Superior temporal gyrus (tissue), 1 donor: Measurements from ENCODE around the gene NPIPA1.
"Not testable (repeated sequence)": the region's sequence is repeated elsewhere in the genome, so short reads cannot be mapped to it uniquely, and the experiment has no call there.

Source experiments
- DNase-seq: peaks from one replicate; pipeline ENCODE4 v3.0.0-alpha.2; 2016; ENCODE audit errors: extremely low spot score

The NPIPA1 gene

GRCh38 chr16:14976971-14977736 is 39.9 kb downstream of the NPIPA1 start:
- not testable (repeated sequence) for DNase-seq

GRCh38 chr16:14978281-14978680 is 41.0 kb downstream of the NPIPA1 start:
- DNase-seq = not testable (repeated sequence)

DNA sequence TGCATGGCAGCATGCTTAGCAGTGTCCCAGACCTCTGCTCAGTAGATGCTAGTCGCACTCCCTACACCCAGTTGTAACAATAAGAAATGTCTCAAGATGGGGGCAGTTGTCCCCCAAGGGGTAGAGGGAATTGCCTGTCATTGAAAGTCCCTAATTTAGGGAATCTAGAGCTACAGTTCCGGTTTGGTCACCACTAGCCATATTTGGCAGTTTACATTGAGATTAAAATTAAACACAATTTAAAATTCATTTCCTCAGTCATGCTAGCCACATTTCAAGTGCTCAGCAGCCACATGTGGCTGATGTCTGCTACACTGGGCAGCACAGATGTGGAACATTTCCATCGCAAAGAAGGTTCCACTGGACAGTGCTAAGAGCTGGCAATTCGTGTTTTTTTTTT is 41.7 kb downstream of the NPIPA1 start:
- DNase-seq = not testable (repeated sequence)

GRCh38 chr16:14981234-14981633 is 44.0 kb downstream of the NPIPA1 start:
- not testable (repeated sequence) for DNase-seq

GRCh38 chr16:14982521-14982920 is 45.3 kb downstream of the NPIPA1 start:
- DNase-seq = not testable (repeated sequence)

DNA sequence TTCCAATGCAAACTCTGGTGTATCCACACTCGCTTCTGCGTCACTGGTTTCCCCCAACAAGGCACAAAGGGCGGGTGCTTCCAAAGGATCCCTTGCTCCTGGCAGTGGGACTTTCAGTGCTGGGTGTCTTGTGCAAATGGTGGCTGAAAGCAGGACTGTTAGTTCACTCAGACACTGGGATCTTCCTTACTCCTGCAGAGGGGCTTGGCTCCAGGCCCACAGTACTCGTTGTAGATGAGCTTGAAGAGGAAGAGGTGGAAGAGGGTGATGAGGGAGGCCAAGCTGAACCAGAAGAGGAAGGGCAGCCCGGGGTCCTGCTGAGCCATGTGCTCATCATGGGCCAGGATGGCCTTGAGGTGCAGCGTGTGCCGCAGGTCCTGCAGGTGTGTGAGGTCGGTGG is 50.8 kb downstream of the NPIPA1 start:
- DNase-seq = not testable (repeated sequence)

DNA sequence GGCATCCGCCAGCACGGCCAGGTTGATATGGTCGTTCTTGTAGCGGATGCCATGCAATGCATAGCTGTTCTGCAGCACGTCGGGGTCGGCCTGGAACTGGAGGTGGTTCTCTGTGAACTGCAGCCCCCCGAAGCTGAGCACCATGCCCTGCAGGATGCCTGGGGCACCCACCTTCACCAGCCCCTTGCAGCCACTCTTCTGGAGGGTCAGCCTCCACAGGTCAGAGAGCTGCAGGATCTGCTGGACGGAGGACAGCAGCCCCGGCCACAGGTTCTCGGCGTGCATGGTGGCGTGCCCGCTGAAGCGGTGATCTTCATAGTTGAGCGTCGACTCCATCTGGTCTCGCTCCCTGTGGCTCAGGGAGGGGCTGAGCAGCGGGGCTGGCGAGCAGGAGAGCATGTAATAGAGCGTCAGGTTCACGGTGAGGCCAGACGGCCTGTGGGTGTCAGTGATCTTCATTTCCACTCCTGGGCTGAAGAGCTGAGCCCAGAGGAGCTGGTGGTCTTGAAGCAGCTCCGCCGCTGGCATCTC is 51.5 kb downstream of the NPIPA1 start:
- DNase-seq = not testable (repeated sequence)

DNA sequence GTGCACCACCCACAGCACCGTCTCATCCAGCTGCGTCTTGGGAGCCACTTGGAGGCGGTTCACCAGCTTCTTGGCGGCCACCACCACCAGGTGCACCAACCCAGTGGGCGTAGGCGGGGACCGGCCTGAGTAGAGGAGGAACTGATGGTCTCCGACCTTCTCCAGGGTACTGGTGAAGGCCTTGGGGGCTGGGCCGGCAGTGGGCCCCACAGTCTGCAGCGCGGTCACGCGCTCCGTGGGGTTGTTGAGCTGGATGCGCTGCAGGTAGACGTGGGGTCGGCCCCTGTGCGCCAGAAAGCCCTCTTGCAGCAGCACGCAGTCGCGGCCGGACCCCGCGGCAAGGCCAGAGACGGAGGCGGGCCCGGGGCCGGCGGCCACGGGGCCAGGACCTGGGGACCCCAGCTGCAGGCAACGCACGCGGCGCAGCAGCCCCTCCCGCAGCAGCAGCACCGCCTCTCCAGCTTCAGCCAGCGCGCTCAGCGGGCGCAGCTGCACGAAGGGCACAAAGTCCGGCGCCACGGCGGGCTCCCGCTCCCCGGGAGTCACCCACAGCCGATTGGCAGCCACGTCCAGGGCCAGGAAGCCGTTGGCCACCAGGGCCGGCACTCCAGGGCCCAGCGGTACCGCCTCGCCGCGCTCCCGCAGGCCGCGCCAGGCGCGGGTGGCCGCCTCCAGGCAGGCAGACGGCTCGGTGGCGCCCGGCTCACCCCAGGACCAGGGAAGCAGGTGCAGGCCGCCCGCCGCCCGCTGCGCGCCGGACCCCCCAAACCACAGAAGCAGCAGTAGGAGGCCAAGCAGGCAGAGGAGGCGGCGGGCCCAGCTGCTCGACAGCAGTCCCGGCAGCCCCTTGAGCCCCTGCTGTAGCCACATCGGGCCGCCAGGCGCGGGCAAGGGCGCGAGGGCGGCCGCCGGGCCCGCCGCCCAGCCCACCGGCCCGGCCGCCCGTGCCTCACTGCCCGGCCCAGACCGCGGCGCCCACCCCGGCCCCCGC is 52.3 kb downstream of the NPIPA1 start:
- not testable (repeated sequence) for DNase-seq

GRCh38 chr16:14993277-14994151 is 56.3 kb downstream of the NPIPA1 start:
- DNase-seq = not testable (repeated sequence)

GRCh38 chr16:14996702-14997101 is 59.5 kb downstream of the NPIPA1 start:
- not testable (repeated sequence) for DNase-seq

GRCh38 chr16:14998300-14998699 is 61.1 kb downstream of the NPIPA1 start:
- DNase-seq = not testable (repeated sequence)

- not testable (repeated sequence) for DNase-seq
Measured at GRCh38 chr16:14999845-15000244, 62.6 kb downstream of the NPIPA1 start.
